Skeletal muscle satellite cell (primary cell): ENCODE results near the gene EVX1.

Experiments used
- H3K27me3 ChIP-seq: 2 replicates; pipeline ENCODE4 v1.7.0; 2013; ENCODE audit warnings: low read length; ENCODE audit not compliant: control insufficient read depth, insufficient read depth
- H3K36me3 ChIP-seq: 2 replicates; pipeline ENCODE4 v1.7.0; 2013; ENCODE audit warnings: mild to moderate bottlenecking, control low read depth, low read length; ENCODE audit not compliant: insufficient read depth
- H3K4me1 ChIP-seq: 2 replicates; pipeline ENCODE4 v1.7.0; 2013; ENCODE audit warnings: low read length; ENCODE audit not compliant: control insufficient read depth, insufficient read depth
- H3K4me2 ChIP-seq: 2 replicates; pipeline ENCODE4 v1.7.0; 2013; ENCODE audit warnings: mild to moderate bottlenecking, low read length
- H3K4me3 ChIP-seq: 2 replicates; pipeline ENCODE4 v1.7.0; 2013; ENCODE audit warnings: low read length
- H3K9ac ChIP-seq: 2 replicates; pipeline ENCODE4 v1.7.0; 2013; ENCODE audit warnings: mild to moderate bottlenecking, low read depth, low read length, moderate library complexity
- H3K9me3 ChIP-seq: replicated peaks from 2 replicates; pipeline ENCODE4 v1.7.0; 2013; ENCODE audit warnings: mild to moderate bottlenecking, control low read depth, low read length

EVX1 gene

GRCh38 chr7:27277628-27278027 lies 35.0 kb downstream of the EVX1 start:
- no peak overlapping the region for H3K4me3 ChIP-seq
- H3K27me3 ChIP-seq: peaks cover 8% of the 10 kb centered on the region
- H3K4me2 ChIP-seq: no peak overlapping the region
- no peaks in the 10 kb centered on the region for H3K4me1 ChIP-seq
- H3K9ac ChIP-seq: no peak overlapping the region
- H3K9me3 ChIP-seq: no peaks in the 10 kb centered on the region
- no peaks in the 10 kb centered on the region for H3K36me3 ChIP-seq

GRCh38 chr7:27283558-27283957 lies 41.0 kb downstream of the EVX1 start:
- H3K9me3 ChIP-seq: no peaks in the 10 kb centered on the region

GRCh38 chr7:27295236-27295635 lies 52.6 kb downstream of the EVX1 start:
- Histone ChIP-seq H3K4me1 (no peaks in the 10 kb centered on the region), H3K4me3 (no peak overlapping the region), H3K36me3 (no peaks in the 10 kb centered on the region), H3K9me3 (no peaks in the 10 kb centered on the region), H3K4me2 (no peak overlapping the region), H3K27me3 (peaks cover 18% of the 10 kb centered on the region), H3K9ac (no peak overlapping the region)

More at GRCh38 chr7:27283558-27283957, 41.0 kb downstream of the EVX1 start:
- H3K36me3 ChIP-seq: no peaks in the 10 kb centered on the region
- H3K4me1 ChIP-seq: no peaks in the 10 kb centered on the region
- no peak overlapping the region for H3K4me2 ChIP-seq
- no peak overlapping the region for H3K9ac ChIP-seq
- no peak overlapping the region for H3K4me3 ChIP-seq
- H3K27me3 ChIP-seq: peaks cover 27% of the 10 kb centered on the region

GRCh38 chr7:27297356-27297755 lies 54.8 kb downstream of the EVX1 start:
- Histone ChIP-seq H3K36me3 (no peaks in the 10 kb centered on the region), H3K4me3 (no peak overlapping the region), H3K27me3 (peaks cover 18% of the 10 kb centered on the region), H3K9me3 (no peaks in the 10 kb centered on the region), H3K4me1 (no peaks in the 10 kb centered on the region), H3K9ac (no peak overlapping the region), H3K4me2 (no peak overlapping the region)
